HG03066 (cell line): ENCODE measurements around the gene KANSL1.
"Not testable (repeated sequence)": the region's sequence is repeated elsewhere in the genome, so short reads cannot be mapped to it uniquely, and the experiment has no call there.

Experiments used
- ATAC-seq: cut with Tn5 transposase; IDR thresholded peaks from one replicate; pipeline ENCODE4 v1.9.1; 2021; ENCODE audit warnings: low read depth; ENCODE audit not compliant: unreplicated experiment

KANSL1 gene

DNA sequence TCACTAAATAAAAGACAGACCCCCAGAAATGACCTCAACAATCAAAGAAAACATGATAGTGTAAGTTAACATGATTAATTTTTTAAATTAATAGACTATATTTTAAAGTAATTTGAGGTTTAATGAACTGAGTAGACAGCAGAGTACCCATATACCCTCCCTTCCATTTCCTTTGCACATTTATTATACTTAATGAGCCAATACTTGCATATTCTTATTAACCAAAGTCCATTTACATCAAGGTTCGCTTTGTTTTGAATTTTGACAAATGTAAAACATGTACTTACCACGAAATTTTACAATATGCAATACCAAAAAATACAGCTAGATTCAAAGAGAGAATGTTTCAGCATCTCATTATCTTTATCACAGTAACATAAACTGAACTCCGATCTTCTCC is 72.7 kb downstream of the KANSL1 start:
- ATAC-seq = no peak

DNA sequence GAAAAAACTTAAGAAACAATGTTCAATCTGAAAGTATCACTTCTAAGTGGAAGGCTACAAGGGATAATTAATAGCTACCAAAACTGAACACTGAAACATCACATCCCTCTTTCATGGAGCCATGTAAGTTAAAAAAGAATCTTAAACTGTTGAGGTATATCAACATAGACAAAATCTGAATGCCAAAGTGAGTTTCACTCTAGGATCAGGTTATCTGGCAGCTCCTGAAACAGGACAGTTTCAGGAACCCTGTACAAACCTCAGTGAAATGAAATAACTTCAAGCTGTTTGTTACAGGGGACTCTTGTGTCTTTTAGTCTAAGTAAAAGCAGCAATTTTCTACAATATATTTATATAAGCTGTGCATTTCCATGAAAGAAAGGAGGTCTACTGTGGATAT is 73.2 kb downstream of the KANSL1 start:
- no peak for ATAC-seq

DNA sequence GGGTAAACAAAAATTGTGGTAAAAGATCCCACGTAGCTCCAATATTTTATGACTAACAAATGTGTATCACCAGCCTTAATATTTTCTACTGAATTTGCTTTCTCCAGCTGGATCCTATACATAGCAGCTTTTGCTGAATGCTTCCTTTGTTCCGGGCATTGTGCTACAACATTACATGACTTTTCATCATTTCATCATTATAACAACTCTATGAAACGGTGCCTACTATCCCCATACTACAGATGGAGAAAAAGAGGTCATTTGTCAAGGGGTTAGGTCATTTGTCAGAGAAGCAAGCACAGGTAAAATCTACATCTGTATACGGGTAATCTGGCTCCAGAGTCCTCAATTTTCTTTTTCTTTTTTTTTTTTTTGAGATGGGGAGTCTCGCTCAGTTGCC is 74.3 kb downstream of the KANSL1 start:
- ATAC-seq = no peak

- no peak for ATAC-seq
Observed at GRCh38 chr17:46117850-46118696, 75.2 kb downstream of the KANSL1 start.

DNA sequence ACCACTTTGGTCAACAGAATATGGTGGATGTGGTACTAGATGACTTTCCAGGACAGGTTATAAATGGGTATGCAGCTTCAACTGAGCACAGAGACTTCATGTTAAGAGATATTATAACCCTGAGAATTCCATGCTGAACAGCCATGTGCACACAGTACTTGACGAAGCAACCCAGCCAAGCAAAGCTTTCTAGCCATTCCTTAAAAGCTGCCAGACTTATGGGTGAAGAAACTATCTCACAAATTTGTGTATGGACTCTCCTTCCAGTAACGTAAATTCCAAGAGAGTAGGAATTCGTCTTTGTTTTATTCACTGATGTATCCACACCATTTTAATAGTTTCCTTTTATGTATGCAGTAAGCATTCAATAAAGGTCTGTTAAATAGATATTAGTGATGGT is 76.1 kb downstream of the KANSL1 start:
- no peak for ATAC-seq

- ATAC-seq = no peak
Observed at GRCh38 chr17:46115699-46116098, 77.5 kb downstream of the KANSL1 start.

GRCh38 chr17:46111236-46111635 is 82.0 kb downstream of the KANSL1 start:
- not testable (repeated sequence) for ATAC-seq

GRCh38 chr17:46110219-46110618 is 83.0 kb downstream of the KANSL1 start:
- ATAC-seq = no peak

DNA sequence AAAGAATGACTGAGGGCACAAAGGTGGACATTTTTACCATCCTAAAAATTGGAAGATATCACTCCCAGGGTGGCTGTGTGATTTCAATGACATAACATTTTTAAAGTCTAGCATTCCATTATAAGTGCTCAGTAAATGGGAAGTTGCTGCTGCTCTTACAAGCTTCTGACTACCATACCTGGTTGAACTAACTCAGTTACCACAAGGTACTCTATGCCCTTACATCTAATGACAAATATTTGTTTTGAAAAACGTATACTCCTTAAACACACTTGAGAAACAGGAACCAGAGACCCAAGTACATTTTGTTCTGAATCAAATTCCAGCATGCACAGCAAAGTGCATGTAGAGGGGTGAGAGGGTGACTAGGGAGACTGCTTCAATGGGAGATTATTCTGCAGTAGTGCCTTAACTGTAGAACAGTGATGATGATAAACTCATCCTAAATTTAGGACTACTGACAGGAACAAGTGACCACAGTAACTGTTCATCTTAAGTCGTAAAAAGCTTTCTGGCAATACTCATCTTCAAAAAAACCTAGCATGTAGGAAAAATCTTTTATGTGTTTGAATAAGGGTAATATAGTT is 83.5 kb downstream of the KANSL1 start:
- no peak for ATAC-seq

DNA sequence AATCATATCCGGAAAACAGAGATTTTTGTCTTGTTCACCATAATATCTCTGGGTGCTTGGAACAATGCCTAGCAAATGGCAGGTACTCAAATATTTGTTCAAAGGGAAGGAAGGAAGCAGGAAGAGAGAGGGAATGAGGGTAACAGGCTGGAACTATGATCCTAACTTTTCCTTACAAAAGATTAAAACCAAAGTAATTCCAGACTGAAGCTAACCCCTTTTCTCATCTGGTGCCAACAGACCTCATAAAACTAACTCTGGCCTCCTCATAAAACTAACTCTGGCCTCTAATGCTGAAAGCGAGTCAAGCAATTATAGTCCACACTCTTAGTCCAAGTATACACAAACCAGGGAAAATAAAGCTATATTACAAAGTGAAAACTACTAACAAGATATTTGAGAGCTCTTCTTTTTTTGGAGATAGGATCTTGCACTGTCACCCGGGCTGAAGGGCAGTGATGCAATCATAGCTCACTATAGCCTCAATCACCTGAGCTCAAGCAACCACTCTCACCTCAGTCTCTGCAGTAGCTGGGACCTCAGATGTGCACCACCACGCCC is 84.6 kb downstream of the KANSL1 start:
- ATAC-seq = no peak

DNA sequence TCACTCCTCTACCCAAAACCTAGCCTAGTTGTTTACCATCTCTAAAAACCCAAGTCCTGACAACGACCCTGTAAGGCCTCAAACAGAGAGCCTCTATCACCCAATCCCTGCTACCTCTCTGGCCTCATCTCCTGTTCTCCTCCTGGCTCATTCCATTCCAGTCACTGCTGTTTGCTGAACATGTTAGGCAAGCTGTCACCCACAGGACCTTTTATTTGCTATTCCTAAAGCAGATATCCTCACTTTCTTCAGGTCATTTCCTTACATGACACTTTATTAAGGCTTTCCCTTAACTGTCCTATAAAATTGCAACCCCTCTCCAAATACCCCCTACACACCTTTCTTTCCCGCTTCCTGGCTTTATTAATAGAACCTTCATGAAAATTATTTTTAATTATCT is 85.1 kb downstream of the KANSL1 start:
- ATAC-seq = no peak

DNA sequence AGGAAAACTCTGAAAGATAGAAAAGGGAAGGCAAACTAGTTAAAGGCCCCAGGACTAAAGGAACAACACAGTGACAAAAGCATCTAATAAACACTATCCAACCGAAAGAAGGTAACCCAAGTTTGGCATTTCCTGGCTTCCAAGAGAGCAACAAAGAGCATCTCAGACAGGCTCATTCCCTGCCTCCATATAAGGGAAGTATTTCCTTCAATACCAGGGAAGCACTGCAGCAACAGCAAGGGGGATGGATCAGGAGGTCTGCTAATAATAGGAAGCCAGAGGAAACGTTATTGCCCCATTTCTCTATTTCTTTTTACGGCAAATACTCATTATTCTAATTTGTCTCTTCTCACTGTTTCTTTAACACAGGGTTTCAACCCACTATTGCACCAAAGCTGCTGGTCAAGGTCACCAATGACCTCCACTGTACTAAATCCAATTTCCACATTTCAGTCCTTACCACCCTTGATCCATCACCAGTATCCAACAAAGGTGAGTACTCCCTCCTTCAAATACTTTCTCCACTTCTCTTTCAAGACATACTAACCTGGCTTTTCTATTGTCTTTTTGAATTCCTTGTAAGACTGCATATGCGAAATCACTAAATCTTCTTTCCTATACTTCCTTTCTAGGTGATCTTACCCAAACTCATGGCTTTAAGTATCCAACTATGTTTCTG is 86.1 kb downstream of the KANSL1 start:
- no peak for ATAC-seq

- ATAC-seq = not testable (repeated sequence)
Observed at GRCh38 chr17:46102806-46103205, 90.4 kb downstream of the KANSL1 start.

DNA sequence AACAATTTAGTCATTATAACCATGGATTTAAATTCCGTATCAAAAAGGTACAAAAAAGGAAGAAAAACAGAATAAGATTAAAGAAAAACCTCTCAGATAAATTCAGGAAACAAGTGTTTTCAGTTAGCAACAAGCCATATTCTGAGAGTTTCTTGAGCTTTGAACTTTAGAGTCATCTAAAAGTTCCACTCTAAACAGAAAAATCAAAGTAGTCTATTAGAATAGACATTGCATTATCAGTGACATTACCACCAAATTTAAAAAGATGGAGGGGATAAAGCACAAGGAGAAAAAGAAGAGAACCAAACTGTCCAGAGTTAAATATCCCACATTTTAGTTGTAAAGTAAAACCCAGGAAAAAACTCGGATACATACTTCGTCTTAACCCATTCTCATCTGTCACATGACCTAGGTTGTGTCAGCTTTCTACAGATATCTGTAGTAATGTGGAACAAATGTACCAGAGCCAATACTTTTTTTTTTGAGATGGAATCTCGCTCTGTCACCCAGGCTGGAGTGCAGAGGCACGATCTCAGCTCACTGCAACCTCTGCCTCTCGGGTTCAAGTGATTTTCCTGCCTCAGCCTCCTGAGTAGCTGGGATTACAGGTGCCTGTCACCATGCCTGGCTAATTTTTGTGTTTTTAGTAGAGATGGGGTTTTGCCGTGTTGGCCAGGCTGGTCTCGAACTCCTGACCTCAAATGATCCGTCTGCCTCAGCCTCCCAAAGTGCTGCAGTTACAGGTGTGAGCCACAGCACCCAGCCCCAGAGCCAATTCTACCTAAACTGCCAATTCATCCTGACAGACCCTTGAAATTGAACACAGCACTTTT is 91.2 kb downstream of the KANSL1 start:
- not testable (repeated sequence) for ATAC-seq

- ATAC-seq = no peak
Observed at GRCh38 chr17:46100590-46100989, 92.6 kb downstream of the KANSL1 start.

- no peak for ATAC-seq
Observed at GRCh38 chr17:46099865-46100264, 93.4 kb downstream of the KANSL1 start.

DNA sequence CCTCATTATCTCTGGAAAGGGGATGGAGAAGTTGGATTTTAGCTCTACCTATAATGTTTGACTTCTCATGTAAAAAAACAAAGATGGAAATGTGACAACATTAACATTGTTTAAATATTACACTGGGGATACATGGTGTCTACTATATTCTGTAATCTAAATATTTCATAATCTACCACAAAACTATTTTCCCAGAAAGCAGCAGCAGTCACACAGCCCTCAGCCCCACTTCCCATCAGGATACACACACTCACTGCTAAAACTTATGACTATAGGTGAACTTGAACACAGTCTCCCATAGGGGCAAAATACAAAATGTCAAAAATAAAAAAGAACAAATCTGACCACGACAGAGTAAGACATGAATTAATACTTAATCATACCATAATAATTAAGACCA is 95.7 kb downstream of the KANSL1 start:
- no peak for ATAC-seq

- ATAC-seq = no peak
Observed at GRCh38 chr17:46092991-46093390, 100.2 kb downstream of the KANSL1 start.

DNA sequence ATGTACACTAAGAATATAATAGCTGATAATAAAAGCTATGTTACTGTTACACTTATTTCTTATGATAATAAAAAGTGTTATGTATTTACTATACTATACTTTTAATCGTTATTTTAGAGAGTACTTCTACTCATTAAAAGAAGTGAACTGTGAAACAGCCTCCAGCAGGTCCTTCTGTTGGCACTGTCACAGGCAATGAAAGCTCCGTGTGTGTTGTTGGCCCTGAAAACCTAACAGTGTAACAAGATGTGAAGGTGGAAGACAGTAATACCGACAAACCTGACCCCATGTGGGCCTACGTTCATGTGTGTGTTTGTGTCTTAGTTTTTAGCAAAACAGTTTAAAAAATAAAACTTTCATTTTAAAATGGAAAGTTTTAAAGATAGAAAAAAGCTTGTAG is 102.4 kb downstream of the KANSL1 start:
- ATAC-seq = no peak

DNA sequence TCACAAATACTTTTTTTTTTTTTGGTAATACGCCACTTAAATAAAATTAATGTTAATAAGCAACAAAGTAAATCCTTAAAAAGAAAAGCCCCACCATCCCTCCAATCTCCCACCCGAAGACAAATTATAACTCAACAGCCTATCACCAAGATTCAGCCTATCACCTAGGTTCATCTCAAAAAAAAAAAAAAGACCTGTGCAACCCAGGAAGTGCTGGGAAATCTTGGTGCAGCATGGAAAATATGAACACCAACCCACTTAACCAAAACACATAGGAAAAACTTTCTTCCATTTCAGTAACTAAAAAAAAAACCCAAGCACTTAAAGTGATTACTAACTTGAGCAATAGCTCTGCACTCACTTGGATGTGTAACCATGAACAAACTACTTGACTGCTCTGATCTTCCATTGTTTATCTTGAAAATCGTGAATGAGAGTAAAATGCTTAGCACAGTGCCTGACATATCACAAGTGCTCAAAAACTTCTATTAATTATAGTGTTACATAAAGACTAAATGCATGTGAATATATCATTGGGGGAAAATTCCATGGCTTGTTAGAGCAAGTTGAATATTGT is 103.8 kb downstream of the KANSL1 start:
- ATAC-seq = no peak
